ENCODE measurements around the gene FNDC3A.
"Not testable (repeated sequence)": the region's sequence is repeated elsewhere in the genome, so short reads cannot be mapped to it uniquely, and the experiment has no call there.

Gene FNDC3A

GRCh38 chr13:49064476-49064875 lies 88.8 kb downstream of the FNDC3A start:
- DNase-seq (ENCODE audit: low read depth, low spot score), result no peak
- H3K36me3 ChIP-seq (ENCODE audit: insufficient read depth, insufficient read length, low read length), result no peaks in the 10 kb centered on the region
- no peaks in the 10 kb centered on the region for H3K27me3 ChIP-seq (ENCODE audit: insufficient read depth, insufficient read length)
- H3K9me3 ChIP-seq (ENCODE audit: insufficient read depth, low read length), result no peaks in the 10 kb centered on the region
- TF ChIP-seq SUZ12 (IDR thresholded peaks at IDR 0.05; ENCODE audit: extremely low read depth, insufficient read depth, insufficient read length), result no peak
- TF ChIP-seq ZNF274 (IDR thresholded peaks at IDR 0.05; ENCODE audit: low read depth, low read length), result no peak
- TF ChIP-seq YY1 (IDR thresholded peaks at IDR 0.05; ENCODE audit: insufficient read depth, insufficient read length), result no peak
- H3K4me1 ChIP-seq (ENCODE audit: insufficient read depth, insufficient read length), result no peaks in the 10 kb centered on the region
- H3K9ac ChIP-seq (ENCODE audit: insufficient read length, low read depth), result no peak overlapping the region
- no peak overlapping the region for H3K4me3 ChIP-seq (ENCODE audit: insufficient read length, low read depth)

GRCh38 chr13:49066856-49067255 lies 91.1 kb downstream of the FNDC3A start:
- no peak for DNase-seq (ENCODE audit: low read depth, low spot score)
- Histone ChIP-seq H3K9me3 (ENCODE audit: insufficient read depth, low read length) (no peaks in the 10 kb centered on the region), H3K27me3 (ENCODE audit: insufficient read depth, insufficient read length) (no peaks in the 10 kb centered on the region), H3K9ac (ENCODE audit: insufficient read length, low read depth) (no peak overlapping the region), H3K4me3 (ENCODE audit: insufficient read length, low read depth) (no peak overlapping the region), H3K4me1 (ENCODE audit: insufficient read depth, insufficient read length) (no peaks in the 10 kb centered on the region), H3K36me3 (ENCODE audit: insufficient read depth, insufficient read length, low read length) (no peaks in the 10 kb centered on the region)
- TF ChIP-seq SUZ12 (IDR thresholded peaks at IDR 0.05; ENCODE audit: extremely low read depth, insufficient read depth, insufficient read length) (no peak), YY1 (IDR thresholded peaks at IDR 0.05; ENCODE audit: insufficient read depth, insufficient read length) (no peak), ZNF274 (IDR thresholded peaks at IDR 0.05; ENCODE audit: low read depth, low read length) (no peak)

GRCh38 chr13:49068498-49068897 lies 92.8 kb downstream of the FNDC3A start:
- DNase-seq (ENCODE audit: low read depth, low spot score); H3K9me3 ChIP-seq (ENCODE audit: insufficient read depth, low read length); H3K36me3 ChIP-seq (ENCODE audit: insufficient read depth, insufficient read length, low read length); H3K4me3 ChIP-seq (ENCODE audit: insufficient read length, low read depth); H3K4me1 ChIP-seq (ENCODE audit: insufficient read depth, insufficient read length); H3K9ac ChIP-seq (ENCODE audit: insufficient read length, low read depth); H3K27me3 ChIP-seq (ENCODE audit: insufficient read depth, insufficient read length): not testable (repeated sequence)

- not testable (repeated sequence) for H3K9me3 ChIP-seq (ENCODE audit: insufficient read depth, low read length); H3K4me1 ChIP-seq (ENCODE audit: insufficient read depth, insufficient read length); H3K27me3 ChIP-seq (ENCODE audit: insufficient read depth, insufficient read length); DNase-seq (ENCODE audit: low read depth, low spot score); H3K36me3 ChIP-seq (ENCODE audit: insufficient read depth, insufficient read length, low read length); H3K9ac ChIP-seq (ENCODE audit: insufficient read length, low read depth); H3K4me3 ChIP-seq (ENCODE audit: insufficient read length, low read depth)
These were observed 94.3 kb downstream of the FNDC3A start for GRCh38 chr13:49070021-49070420.

GRCh38 chr13:49071341-49071937 lies 95.7 kb downstream of the FNDC3A start:
- H3K4me3 ChIP-seq (ENCODE audit: insufficient read length, low read depth), result no peak overlapping the region
- DNase-seq (ENCODE audit: low read depth, low spot score), result no peak
- no peaks in the 10 kb centered on the region for H3K9me3 ChIP-seq (ENCODE audit: insufficient read depth, low read length)
- H3K27me3 ChIP-seq (ENCODE audit: insufficient read depth, insufficient read length), result no peaks in the 10 kb centered on the region
- no peaks in the 10 kb centered on the region for H3K36me3 ChIP-seq (ENCODE audit: insufficient read depth, insufficient read length, low read length)
- no peaks in the 10 kb centered on the region for H3K4me1 ChIP-seq (ENCODE audit: insufficient read depth, insufficient read length)
- no peak for TF ChIP-seq YY1 (IDR thresholded peaks at IDR 0.05; ENCODE audit: insufficient read depth, insufficient read length)
- TF ChIP-seq SUZ12 (IDR thresholded peaks at IDR 0.05; ENCODE audit: extremely low read depth, insufficient read depth, insufficient read length), result no peak
- no peak for TF ChIP-seq ZNF274 (IDR thresholded peaks at IDR 0.05; ENCODE audit: low read depth, low read length)
- H3K9ac ChIP-seq (ENCODE audit: insufficient read length, low read depth), result no peak overlapping the region

- DNase-seq (ENCODE audit: low read depth, low spot score), result no peak
- Histone ChIP-seq H3K9ac (ENCODE audit: insufficient read length, low read depth) (no peak overlapping the region), H3K9me3 (ENCODE audit: insufficient read depth, low read length) (no peaks in the 10 kb centered on the region)
These were observed 107.2 kb downstream of the FNDC3A start for GRCh38 chr13:49082653-49083536.

GRCh38 chr13:49084961-49085360 lies 109.2 kb downstream of the FNDC3A start:
- Histone ChIP-seq H3K36me3 (ENCODE audit: insufficient read depth, insufficient read length, low read length) (no peaks in the 10 kb centered on the region), H3K27me3 (ENCODE audit: insufficient read depth, insufficient read length) (no peaks in the 10 kb centered on the region), H3K9me3 (ENCODE audit: insufficient read depth, low read length) (no peaks in the 10 kb centered on the region), H3K4me3 (ENCODE audit: insufficient read length, low read depth) (no peak overlapping the region), H3K4me1 (ENCODE audit: insufficient read depth, insufficient read length) (no peaks in the 10 kb centered on the region), H3K9ac (ENCODE audit: insufficient read length, low read depth) (no peak overlapping the region)
- TF ChIP-seq YY1 (IDR thresholded peaks at IDR 0.05; ENCODE audit: insufficient read depth, insufficient read length) (no peak), ZNF274 (IDR thresholded peaks at IDR 0.05; ENCODE audit: low read depth, low read length) (no peak), SUZ12 (IDR thresholded peaks at IDR 0.05; ENCODE audit: extremely low read depth, insufficient read depth, insufficient read length) (no peak)
- DNase-seq (ENCODE audit: low read depth, low spot score), result no peak

More at GRCh38 chr13:49082653-49083536, 107.2 kb downstream of the FNDC3A start:
- Histone ChIP-seq H3K4me1 (ENCODE audit: insufficient read depth, insufficient read length) (no peaks in the 10 kb centered on the region), H3K36me3 (ENCODE audit: insufficient read depth, insufficient read length, low read length) (no peaks in the 10 kb centered on the region), H3K4me3 (ENCODE audit: insufficient read length, low read depth) (no peak overlapping the region), H3K27me3 (ENCODE audit: insufficient read depth, insufficient read length) (no peaks in the 10 kb centered on the region)
- TF ChIP-seq ZNF274 (IDR thresholded peaks at IDR 0.05; ENCODE audit: low read depth, low read length) (no peak), YY1 (IDR thresholded peaks at IDR 0.05; ENCODE audit: insufficient read depth, insufficient read length) (no peak), SUZ12 (IDR thresholded peaks at IDR 0.05; ENCODE audit: extremely low read depth, insufficient read depth, insufficient read length) (no peak)

All from NT2/D1 (cell line).